GM23248 (cell line): Measurements from ENCODE around the gene LAMA3. TPM values are rescaled to one million over a fixed set of nuclear protein-coding genes. Genes with fewer than 3 reads are reported as not detected.

Experiments
- DNase-seq: peaks from one replicate; pipeline ENCODE4 v3.0.0-alpha.2; 2015
- H2AFZ ChIP-seq: fragments of 200-600 bp; sonication (generic); 2 replicates; pipeline ENCODE4 v1.6.1; 2016; ENCODE audit warnings: antibody characterized with exemption
- H3F3A ChIP-seq: fragments of 200-600 bp; sonication (generic); 2 replicates; pipeline ENCODE4 v1.6.1; 2016; ENCODE audit warnings: mild to moderate bottlenecking, antibody characterized with exemption, mixed run types; ENCODE audit not compliant: insufficient read depth
- H3K27ac ChIP-seq: fragments of 200-600 bp; sonication (generic); 2 replicates; pipeline ENCODE4 v1.5.1; 2016; ENCODE audit warnings: mild to moderate bottlenecking
- H3K27me3 ChIP-seq: fragments of 200-600 bp; sonication (generic); replicated peaks from 2 replicates; pipeline ENCODE4 v1.6.1; 2016; ENCODE audit warnings: mild to moderate bottlenecking; ENCODE audit not compliant: insufficient read depth
- H3K36me3 ChIP-seq: fragments of 200-600 bp; sonication (generic); 2 replicates; pipeline ENCODE4 v1.6.1; 2016; ENCODE audit warnings: low read depth, mild to moderate bottlenecking
- H3K4me1 ChIP-seq: fragments of 200-600 bp; sonication (generic); 2 replicates; pipeline ENCODE4 v1.6.1; 2016; ENCODE audit warnings: mild to moderate bottlenecking; ENCODE audit not compliant: insufficient read depth
- H3K4me2 ChIP-seq: fragments of 200-600 bp; sonication (generic); one replicate; pipeline ENCODE4 v1.6.1; 2016; ENCODE audit warnings: mild to moderate bottlenecking; ENCODE audit not compliant: unreplicated experiment
- H3K4me3 ChIP-seq: fragments of 200-600 bp; sonication (generic); 2 replicates; pipeline ENCODE4 v1.5.1; 2016; ENCODE audit warnings: mild to moderate bottlenecking
- H3K79me2 ChIP-seq: fragments of 200-600 bp; sonication (generic); 2 replicates; pipeline ENCODE4 v1.6.1; 2016; ENCODE audit warnings: mild to moderate bottlenecking; ENCODE audit not compliant: insufficient read depth
- H3K9ac ChIP-seq: fragments of 200-600 bp; sonication (generic); 2 replicates; pipeline ENCODE4 v1.6.1; 2016; ENCODE audit warnings: mild to moderate bottlenecking
- H3K9me2 ChIP-seq: fragments of 200-600 bp; sonication (generic); 2 replicates; pipeline ENCODE4 v1.6.1; 2016; ENCODE audit warnings: mixed run types, mild to moderate bottlenecking, moderate library complexity; ENCODE audit not compliant: insufficient read depth
- H3K9me3 ChIP-seq: fragments of 200-600 bp; sonication (generic); one replicate; pipeline ENCODE4 v1.6.1; 2017; ENCODE audit warnings: low read depth
- H4K20me1 ChIP-seq: fragments of 200-600 bp; sonication (generic); 2 replicates; pipeline ENCODE4 v1.6.0; 2016; ENCODE audit not compliant: insufficient read depth
- EZH2 ChIP-seq: fragments of 200-600 bp; sonication (generic); IDR thresholded peaks from 2 replicates; pipeline ENCODE4 v1.6.1; 2018; ENCODE audit warnings: antibody characterized with exemption, mild to moderate bottlenecking; ENCODE audit not compliant: insufficient read depth, poor library complexity, severe bottlenecking
- EZH2phosphoT487 ChIP-seq: fragments of 200-600 bp; sonication (generic); IDR thresholded peaks from 2 replicates; pipeline ENCODE4 v1.6.1; 2018; ENCODE audit warnings: antibody characterized with exemption, moderate library complexity, mild to moderate bottlenecking, low read depth; ENCODE audit not compliant: insufficient read depth
- WGBS, 2 experiments: methylation state at CpG; one replicate each; pipeline ENCODE4 v1.1.6; 2015 to 2017; ENCODE audit warnings: low lambda C conversion rate in 2 of 2, low coverage in 1 of 2; ENCODE audit errors: missing lambda C conversion rate in 2 of 2; 5-methylcytosine and 5-hydroxymethylcytosine counted together
- in situ Hi-C: fragments of 300-500 bp; cut with MboI; formaldehyde crosslinking; loops from 2 replicates; pipeline ENCODE4 v1.15.0; 2020
- polyA plus RNA-seq: library from polyadenylated mRNA; unstranded; fragments of >200 nt; fragmentation: Nextera tagmentation; extraction: Ambion mirVana; gene quantifications from 2 replicates; pipeline ENCODE4 v1.2.1, GENCODE V29; 2016
- total RNA-seq: library from RNA; depleted of rRNA; stranded (reverse); fragments of >200 nt; shearing (Covaris generic); gene quantifications from 2 replicates; pipeline ENCODE4 v1.2.3, GENCODE V29; 2014

LAMA3 gene
- total and polyA plus RNA-seq, 2 experiments from 2014 or later = 0.93 to 1.9 TPM

- Histone ChIP-seq H3K36me3 (no peaks in the 10 kb centered on the region), H3K27ac (peak overlapping the region; percentile 75; the same call in 1 of the 2 replicates), H2AFZ (peak overlapping the region; percentile 15; the same call in 1 of the 2 replicates), H3K4me1 (peaks cover 39% of the 10 kb centered on the region), H3K9me2 (no peaks in the 10 kb centered on the region), H3K4me3 (no peak overlapping the region), H3F3A (peaks cover 43% of the 10 kb centered on the region), H3K9me3 (no peaks in the 10 kb centered on the region), H3K79me2 (no peaks in the 10 kb centered on the region), H3K27me3 (no peaks in the 10 kb centered on the region), H3K4me2 (peak overlapping the region; percentile 64), H3K9ac (peak overlapping the region; percentile 56; the same call in 1 of the 2 replicates), H4K20me1 (no peaks in the 10 kb centered on the region)
- in situ Hi-C loops = loop anchor here (10.0 kb wide), 1 partner anchor 278 kb away; no protein-coding TSS in a partner anchor
- TF ChIP-seq EZH2phosphoT487 = no peak
- TF ChIP-seq EZH2 = no peak
- peak; percentile 40 for DNase-seq
- WGBS, 2 experiments = 81% methylated on average over 4 of the region's 4 CpGs
These were observed 137.8 kb downstream of the LAMA3 start for GRCh38 chr18:23826850-23827620.

- TF ChIP-seq EZH2 (no peak), EZH2phosphoT487 (no peak)
- H3K27ac ChIP-seq = no peak overlapping the region
- H3K9me2 ChIP-seq = no peaks in the 10 kb centered on the region
- in situ Hi-C loops = loop anchor here (10.0 kb wide), 1 partner anchor 277 kb away; no protein-coding TSS in a partner anchor
- no peak for DNase-seq
- H3K4me2 ChIP-seq = no peak overlapping the region
- no peaks in the 10 kb centered on the region for H3K36me3 ChIP-seq
- H2AFZ ChIP-seq = no peak overlapping the region
- H3F3A ChIP-seq = peaks cover 37% of the 10 kb centered on the region
- peaks cover 36% of the 10 kb centered on the region for H3K4me1 ChIP-seq
- no peak overlapping the region for H3K9ac ChIP-seq
- H4K20me1 ChIP-seq = no peaks in the 10 kb centered on the region
- H3K27me3 ChIP-seq = no peaks in the 10 kb centered on the region
- no peak overlapping the region for H3K4me3 ChIP-seq
- H3K9me3 ChIP-seq = no peaks in the 10 kb centered on the region
- no peaks in the 10 kb centered on the region for H3K79me2 ChIP-seq
- 87 to 97% methylated on average over 4 of the region's 4 CpGs for WGBS, 2 experiments
These were observed 138.4 kb downstream of the LAMA3 start for GRCh38 chr18:23827681-23828080.

- H3K27ac ChIP-seq = no peak overlapping the region; the same call in 1 of the 2 replicates
- H3K9ac ChIP-seq = no peak overlapping the region
- in situ Hi-C loops = loop anchor here (10.0 kb wide), 1 partner anchor 276 kb away; no protein-coding TSS in a partner anchor
- no peak overlapping the region for H3K4me3 ChIP-seq
- H4K20me1 ChIP-seq = no peaks in the 10 kb centered on the region
- H3K36me3 ChIP-seq = no peaks in the 10 kb centered on the region
- H3K9me2 ChIP-seq = no peaks in the 10 kb centered on the region
- no peak for TF ChIP-seq EZH2phosphoT487
- TF ChIP-seq EZH2 = no peak
- H3K27me3 ChIP-seq = no peaks in the 10 kb centered on the region
- peaks cover 33% of the 10 kb centered on the region for H3F3A ChIP-seq
- no peak overlapping the region for H2AFZ ChIP-seq
- no peak overlapping the region for H3K4me2 ChIP-seq
- 60 to 61% methylated on average over 3 of the region's 3 CpGs for WGBS, 2 experiments
- no peaks in the 10 kb centered on the region for H3K79me2 ChIP-seq
- no peaks in the 10 kb centered on the region for H3K9me3 ChIP-seq
- DNase-seq = peak; percentile 71
- peaks cover 36% of the 10 kb centered on the region for H3K4me1 ChIP-seq
These were observed 139.2 kb downstream of the LAMA3 start for GRCh38 chr18:23828426-23828825.

- Histone ChIP-seq H3K9me3 (no peaks in the 10 kb centered on the region), H3K4me2 (no peak overlapping the region), H3F3A (peaks cover 6% of the 10 kb centered on the region), H3K4me3 (no peak overlapping the region), H3K9ac (no peak overlapping the region), H3K27me3 (no peaks in the 10 kb centered on the region), H4K20me1 (no peaks in the 10 kb centered on the region), H2AFZ (no peak overlapping the region), H3K4me1 (peaks cover 26% of the 10 kb centered on the region), H3K36me3 (no peaks in the 10 kb centered on the region), H3K27ac (no peak overlapping the region), H3K79me2 (no peaks in the 10 kb centered on the region), H3K9me2 (peaks cover 8% of the 10 kb centered on the region; the same call in 1 of the 2 replicates)
- in situ Hi-C loops = no loop called here
- 88 to 93% methylated on average over 3 of the region's 3 CpGs for WGBS, 2 experiments
- TF ChIP-seq EZH2 (no peak), EZH2phosphoT487 (no peak)
- no peak for DNase-seq
These were observed 143.7 kb downstream of the LAMA3 start for GRCh38 chr18:23832911-23833310.
